ENCODE data around the gene ZNF579. TPM values are rescaled to one million over a fixed set of nuclear protein-coding genes. Genes with fewer than 3 reads are reported as not detected.
A peak's percentile ranks its signal among the peaks of the same experiment; 100 is the strongest.
"Not testable (repeated sequence)": the region's sequence is repeated elsewhere in the genome, so short reads cannot be mapped to it uniquely, and the experiment has no call there.

Gene ZNF579
- total and polyA plus RNA-seq, 4 experiments from 2014 or later: 0.62 to 9.6 (median 8.0) TPM; not detected in 1

GRCh38 chr19:55582284-55582683, 1.6 kb upstream of the ZNF579 start:
- peaks cover 37% of the 10 kb centered on the region for H3K4me1 ChIP-seq (ENCODE audit: insufficient read depth, low read length)
- Mint-ChIP-seq H3K4me3 (peak overlapping the region in 4 of 8 donors; percentile 12 to 80 (median 44)), H3K27ac (peak overlapping the region in 5 of 7 donors; percentile 43 to 89 (median 57)), H3K4me1 (peaks cover 27 to 54% (median 35%) of the 10 kb centered on the region in 4 donors), H3K36me3 (peaks cover 8 to 11% of the 10 kb centered on the region in 2 donors)
- H3K4me3 ChIP-seq (ENCODE audit: low read length in 2 of 2); H3K27me3 ChIP-seq (ENCODE audit: insufficient read depth, low read length); H3K27me3 Mint-ChIP-seq; DNase-seq; H3K9me3 Mint-ChIP-seq; H3K9me3 ChIP-seq (ENCODE audit: control insufficient read depth in 1 of 2, low read length in 2 of 2); H3K36me3 ChIP-seq (ENCODE audit: insufficient read depth, low read length); H3K27ac ChIP-seq (ENCODE audit: low read depth, low read length); intact Hi-C loops (cut with micrococcal nuclease): not testable (repeated sequence)
- ChIA-PET POLR2A (ENCODE audit: partially characterized antibody) (interaction anchor here (2.5 to 2.6 kb wide), 2 partner anchors 17 to 24 kb away, joined by 13 to 30 read pairs; partner anchors contain the start of genes FIZ1, ZNF524 and ZNF865), CTCF (ENCODE audit: partially characterized antibody) (interaction anchor here (1.1 to 2.0 kb wide), 3 partner anchors 49 to 79 kb away, joined by 3 to 7 read pairs (median 4); no protein-coding TSS in a partner anchor)

GRCh38 chr19:55581823-55582223, 1.2 kb upstream of the ZNF579 start:
- no peaks in the 10 kb centered on the region for H3K9me3 ChIP-seq (ENCODE audit: control insufficient read depth in 1 of 2, low read length in 2 of 2)
- no peaks in the 10 kb centered on the region for H3K36me3 ChIP-seq (ENCODE audit: insufficient read depth, low read length)
- Mint-ChIP-seq H3K27ac (peak overlapping the region in 5 of 7 donors; percentile 43 to 91 (median 70)), H3K27me3 (peaks cover 0 to 1% of the 10 kb centered on the region in 2 donors), H3K4me3 (peak overlapping the region; percentile 6 to 83 (median 58)), H3K9me3 (peaks cover 0 to 4% (median 0%) of the 10 kb centered on the region in 8 donors), H3K4me1 (peaks cover 24 to 49% (median 31%) of the 10 kb centered on the region in 4 donors), H3K36me3 (peaks cover 11 to 15% of the 10 kb centered on the region in 2 donors)
- POLR2A ChIA-PET (ENCODE audit: partially characterized antibody): interaction anchor here (1.1 to 2.6 kb wide), 6 partner anchors 14 to 61 kb away, joined by 4 to 30 read pairs (median 10); partner anchors contain the start of genes FIZ1, ZNF524, ZNF581 and ZNF865
- CTCF ChIA-PET (ENCODE audit: partially characterized antibody): interaction anchor here (0.8 to 2.0 kb wide), 6 partner anchors 24 to 78 kb away, joined by 3 to 7 read pairs (median 4); partner anchors contain the start of gene ZNF865
- peaks cover 32% of the 10 kb centered on the region for H3K4me1 ChIP-seq (ENCODE audit: insufficient read depth, low read length)
- no peak overlapping the region for H3K4me3 ChIP-seq (ENCODE audit: low read length in 2 of 2)
- no peak for DNase-seq
- no peak overlapping the region for H3K27ac ChIP-seq (ENCODE audit: low read depth, low read length)
- intact Hi-C loops (cut with micrococcal nuclease): loop anchor here (2.0 kb wide), 2 partner anchors 17 to 65 kb away; partner anchors contain the start of gene FIZ1
- H3K27me3 ChIP-seq (ENCODE audit: insufficient read depth, low read length): no peaks in the 10 kb centered on the region

- H3K4me1 Mint-ChIP-seq: peaks cover 24 to 44% (median 28%) of the 10 kb centered on the region in 4 donors
- H3K9me3 ChIP-seq (ENCODE audit: control insufficient read depth in 1 of 2, low read length in 2 of 2): no peaks in the 10 kb centered on the region
- H3K9me3 Mint-ChIP-seq: peaks cover 0 to 4% (median 0%) of the 10 kb centered on the region in 8 donors
- peak overlapping the region; percentile 77 to 91 (median 87) for H3K27ac Mint-ChIP-seq
- no peak for DNase-seq
- H3K4me1 ChIP-seq (ENCODE audit: insufficient read depth, low read length): peaks cover 27% of the 10 kb centered on the region
- ChIA-PET CTCF (ENCODE audit: partially characterized antibody) (interaction anchor here (0.8 to 2.0 kb wide), 6 partner anchors 24 to 78 kb away, joined by 3 to 7 read pairs (median 4); partner anchors contain the start of gene ZNF865), POLR2A (ENCODE audit: partially characterized antibody) (interaction anchor here (0.9 to 2.6 kb wide), 8 partner anchors 14 to 61 kb away, joined by 3 to 30 read pairs (median 7); partner anchors contain the start of genes FIZ1, ZNF524, ZNF581 and ZNF784)
- intact Hi-C loops (cut with micrococcal nuclease): loop anchor here (2.0 kb wide), 2 partner anchors 18 to 64 kb away; partner anchors contain the start of gene FIZ1
- peak overlapping the region; percentile 61 to 68 for H3K4me3 ChIP-seq (ENCODE audit: low read length in 2 of 2)
- H3K27me3 ChIP-seq (ENCODE audit: insufficient read depth, low read length): no peaks in the 10 kb centered on the region
- peaks cover 0 to 1% of the 10 kb centered on the region in 2 donors for H3K27me3 Mint-ChIP-seq
- H3K27ac ChIP-seq (ENCODE audit: low read depth, low read length): peak overlapping the region; percentile 69
- H3K36me3 ChIP-seq (ENCODE audit: insufficient read depth, low read length): no peaks in the 10 kb centered on the region
- H3K36me3 Mint-ChIP-seq: peaks cover 12 to 17% of the 10 kb centered on the region in 2 donors
- H3K4me3 Mint-ChIP-seq: peak overlapping the region; percentile 76 to 93 (median 80)
Observed at GRCh38 chr19:55581145-55581822, 636 bp upstream of the ZNF579 start.

DNA sequence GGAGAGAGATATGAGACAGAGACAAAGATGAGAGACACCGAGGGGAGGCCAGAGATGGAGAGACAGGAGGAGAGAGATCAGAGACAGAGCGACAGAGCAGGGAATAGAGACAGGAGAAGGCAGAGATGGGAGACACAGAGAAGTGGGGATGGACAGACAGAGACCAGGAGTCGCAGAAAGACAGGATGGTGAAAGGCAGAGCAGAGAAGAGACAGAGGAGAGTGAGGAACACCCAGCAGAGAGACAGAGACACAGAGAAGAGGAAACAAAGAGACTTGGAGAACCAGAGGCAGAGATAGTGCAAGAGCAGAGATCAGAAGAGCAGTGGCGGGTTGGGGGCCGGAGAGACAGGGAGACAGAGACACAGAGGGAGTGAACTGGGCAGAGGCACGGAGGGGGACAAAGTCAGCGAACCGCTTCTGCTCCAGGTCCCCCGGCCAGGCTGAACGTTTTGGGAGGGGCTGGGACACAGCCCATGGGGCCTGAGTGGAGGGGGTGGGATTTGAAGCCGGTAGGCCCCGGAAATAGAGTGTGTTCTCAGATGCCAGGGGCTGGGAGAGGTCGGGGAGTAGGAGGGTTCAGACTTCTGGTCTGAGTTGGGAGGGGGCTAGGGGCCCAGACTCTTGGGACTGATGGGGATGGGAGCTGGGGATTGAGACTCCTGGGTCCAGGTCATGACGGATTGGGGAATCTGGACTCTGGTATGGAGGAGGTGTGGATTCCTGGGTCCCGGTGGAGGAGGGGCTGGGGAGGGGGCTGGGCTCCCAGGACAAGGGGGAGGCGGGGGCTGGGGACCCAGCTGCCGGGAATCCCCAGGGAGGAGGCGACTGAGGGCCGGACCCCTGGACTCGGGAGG, 654 bp downstream of the ZNF579 start:
- Histone ChIP-seq H3K9me3 (ENCODE audit: control insufficient read depth in 1 of 2, low read length in 2 of 2) (no peaks in the 10 kb centered on the region), H3K4me1 (ENCODE audit: insufficient read depth, low read length) (peaks cover 20% of the 10 kb centered on the region), H3K27me3 (ENCODE audit: insufficient read depth, low read length) (no peaks in the 10 kb centered on the region), H3K4me3 (ENCODE audit: low read length in 2 of 2) (peak overlapping the region; percentile 17 to 61), H3K27ac (ENCODE audit: low read depth, low read length) (peak overlapping the region; percentile 69), H3K36me3 (ENCODE audit: insufficient read depth, low read length) (no peaks in the 10 kb centered on the region)
- ChIA-PET CTCF (ENCODE audit: partially characterized antibody) (interaction anchor here (1.5 to 2.0 kb wide), 2 partner anchors 52 to 53 kb away, joined by 7 read pairs; no protein-coding TSS in a partner anchor), POLR2A (ENCODE audit: partially characterized antibody) (interaction anchor here (0.6 to 2.6 kb wide), 6 partner anchors 20 to 55 kb away, joined by 4 to 30 read pairs (median 10); partner anchors contain the start of genes FIZ1, ZNF524, ZNF784 and ZNF865)
- Mint-ChIP-seq H3K4me3 (peak overlapping the region; percentile 81 to 97 (median 88)), H3K36me3 (peaks cover 12 to 17% of the 10 kb centered on the region in 2 donors), H3K27me3 (peaks cover 0 to 1% of the 10 kb centered on the region in 2 donors), H3K27ac (peak overlapping the region; percentile 83 to 95 (median 93)), H3K9me3 (peaks cover 0 to 4% (median 0%) of the 10 kb centered on the region in 8 donors), H3K4me1 (peaks cover 18 to 31% (median 20%) of the 10 kb centered on the region in 4 donors)
- intact Hi-C loops (cut with micrococcal nuclease): loop anchor here (1.0 to 2.0 kb wide), 4 partner anchors 19 to 63 kb away; partner anchors contain the start of gene FIZ1
- no peak for DNase-seq

GRCh38 chr19:55578761-55579747, 1.6 kb downstream of the ZNF579 start:
- peaks cover 16 to 25% (median 20%) of the 10 kb centered on the region in 4 donors for H3K4me1 Mint-ChIP-seq
- H3K4me3 ChIP-seq (ENCODE audit: low read length in 2 of 2): peak overlapping the region in 1 of 2 donors; percentile 61
- intact Hi-C loops (cut with micrococcal nuclease): no loop called here
- no peak for DNase-seq
- no peaks in the 10 kb centered on the region for H3K9me3 ChIP-seq (ENCODE audit: control insufficient read depth in 1 of 2, low read length in 2 of 2)
- CTCF ChIA-PET (ENCODE audit: partially characterized antibody): no interaction called here
- no peak overlapping the region for H3K27ac ChIP-seq (ENCODE audit: low read depth, low read length)
- peaks cover 0 to 4% (median 0%) of the 10 kb centered on the region in 8 donors for H3K9me3 Mint-ChIP-seq
- peaks cover 0 to 1% of the 10 kb centered on the region in 2 donors for H3K27me3 Mint-ChIP-seq
- peak overlapping the region in 7 of 8 donors; percentile 81 to 97 (median 88) for H3K4me3 Mint-ChIP-seq
- no peaks in the 10 kb centered on the region for H3K27me3 ChIP-seq (ENCODE audit: insufficient read depth, low read length)
- H3K36me3 ChIP-seq (ENCODE audit: insufficient read depth, low read length): no peaks in the 10 kb centered on the region
- H3K27ac Mint-ChIP-seq: peak overlapping the region; percentile 83 to 95 (median 93)
- peaks cover 20% of the 10 kb centered on the region for H3K4me1 ChIP-seq (ENCODE audit: insufficient read depth, low read length)
- peaks cover 12 to 17% of the 10 kb centered on the region in 2 donors for H3K36me3 Mint-ChIP-seq
- POLR2A ChIA-PET (ENCODE audit: partially characterized antibody): no interaction called here

All from CD4-positive, alpha-beta memory T cell (primary cell).